HG03457 (cell line): Measurements from ENCODE around the gene CD53.
A peak's percentile ranks its signal among the peaks of the same experiment; 100 is the strongest.
"Not testable (repeated sequence)": the region's sequence is repeated elsewhere in the genome, so short reads cannot be mapped to it uniquely, and the experiment has no call there.

Source experiments
- ATAC-seq: cut with Tn5 transposase; IDR thresholded peaks from one replicate; pipeline ENCODE4 v1.9.1; 2021; ENCODE audit warnings: moderate number of reproducible peaks; ENCODE audit not compliant: unreplicated experiment

The CD53 gene

GRCh38 chr1:110872745-110873720 is at the start of gene CD53:
CD53 (plus strand) TSS chr1:110873148; CDS start chr1:110891409, 18,261 bp downstream.
- ATAC-seq, result peak; percentile 41

- no peak for ATAC-seq
Observed at GRCh38 chr1:110824192-110824591, 48.8 kb upstream of the CD53 start.

DNA sequence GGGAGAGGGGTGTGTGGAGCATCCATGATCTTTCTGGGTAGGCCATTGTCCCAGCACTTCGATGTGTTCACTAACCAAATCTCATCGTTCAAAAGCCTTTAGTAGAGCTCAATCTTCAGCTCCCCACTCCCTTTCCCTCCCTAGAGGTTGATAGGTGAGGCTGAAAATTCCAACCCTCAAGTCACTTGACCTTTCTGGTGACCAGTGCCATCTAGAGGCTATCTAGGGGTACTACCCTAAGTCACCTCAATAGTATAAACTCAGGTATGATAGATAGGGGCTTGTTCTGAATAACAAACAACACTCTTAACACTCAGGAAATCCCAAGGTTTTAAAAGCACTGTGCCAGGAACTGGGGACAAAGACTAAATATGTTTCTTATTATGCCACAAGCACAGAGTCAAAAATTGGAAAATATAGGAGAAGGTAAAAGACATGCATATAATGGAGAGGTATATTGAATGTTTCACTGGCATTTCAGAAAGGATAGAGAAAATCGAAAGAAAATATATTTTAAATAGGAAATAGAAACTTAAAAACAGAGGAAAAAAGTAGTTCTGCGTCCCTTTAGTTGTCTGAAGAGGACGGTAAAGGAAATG is 42.9 kb upstream of the CD53 start:
- no peak for ATAC-seq

DNA sequence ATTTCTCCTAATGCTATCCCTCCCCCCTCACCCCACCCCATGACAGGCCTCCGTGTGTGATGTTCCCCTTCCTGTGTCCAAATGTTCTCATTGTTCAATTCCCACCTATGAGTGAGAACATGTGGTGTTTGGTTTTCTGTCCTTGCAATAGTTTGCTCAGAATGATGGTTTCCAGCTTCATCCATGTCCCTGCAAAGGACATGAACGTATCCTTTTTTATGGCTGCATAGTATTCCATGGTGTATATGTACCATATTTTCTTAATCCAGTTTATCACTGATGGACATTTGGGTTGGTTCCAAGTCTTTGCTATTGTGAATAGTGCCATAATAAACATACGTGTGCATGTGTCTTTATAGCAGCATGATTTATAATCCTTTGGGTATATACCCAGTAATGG is 39.2 kb upstream of the CD53 start:
- ATAC-seq, result not testable (repeated sequence)

GRCh38 chr1:110846861-110847260 is 26.1 kb upstream of the CD53 start:
- no peak for ATAC-seq

GRCh38 chr1:110850145-110850544 is 22.8 kb upstream of the CD53 start:
- no peak for ATAC-seq

GRCh38 chr1:110850627-110851026 is 22.3 kb upstream of the CD53 start:
- no peak for ATAC-seq

DNA sequence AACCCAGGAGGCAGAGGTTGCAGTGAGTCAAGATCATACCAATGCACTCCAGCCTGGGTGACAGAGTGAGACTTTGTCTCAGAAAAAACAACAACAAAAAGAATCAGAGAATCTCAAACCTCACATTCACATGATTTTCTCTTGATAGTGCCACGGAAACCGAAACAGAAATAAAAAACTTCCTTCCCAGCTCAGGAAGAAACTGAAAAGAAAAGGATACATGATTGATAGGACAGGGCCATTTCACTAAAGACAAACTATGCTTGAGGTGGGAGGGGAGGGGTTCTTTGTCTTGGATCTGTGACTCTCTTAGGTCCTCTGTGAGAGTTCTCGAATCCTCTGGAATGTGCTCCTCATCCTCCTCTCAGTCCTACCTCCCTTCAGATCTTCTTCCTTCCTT is 19.8 kb upstream of the CD53 start:
- no peak for ATAC-seq

DNA sequence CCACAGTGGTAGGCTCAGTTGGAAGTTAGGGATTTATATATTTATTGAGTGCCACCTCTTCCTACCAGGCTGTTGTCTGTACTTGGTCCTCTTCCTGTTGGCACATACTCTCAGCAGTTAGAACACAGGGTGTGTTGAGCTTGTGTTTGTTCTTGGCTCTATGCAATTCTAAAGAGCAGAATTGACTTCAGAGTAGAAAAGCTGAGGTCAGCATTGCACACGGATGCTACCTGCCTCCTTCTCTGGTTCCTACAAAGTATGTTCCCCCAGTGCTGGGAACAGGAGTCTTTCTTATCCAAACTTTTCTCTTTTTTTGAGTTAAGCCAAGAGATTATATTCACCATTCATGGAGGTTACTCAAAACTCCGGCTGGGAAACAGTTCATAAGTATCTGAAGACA is 16.5 kb upstream of the CD53 start:
- no peak for ATAC-seq

GRCh38 chr1:110857964-110858948 is 14.7 kb upstream of the CD53 start:
- ATAC-seq, result no peak

DNA sequence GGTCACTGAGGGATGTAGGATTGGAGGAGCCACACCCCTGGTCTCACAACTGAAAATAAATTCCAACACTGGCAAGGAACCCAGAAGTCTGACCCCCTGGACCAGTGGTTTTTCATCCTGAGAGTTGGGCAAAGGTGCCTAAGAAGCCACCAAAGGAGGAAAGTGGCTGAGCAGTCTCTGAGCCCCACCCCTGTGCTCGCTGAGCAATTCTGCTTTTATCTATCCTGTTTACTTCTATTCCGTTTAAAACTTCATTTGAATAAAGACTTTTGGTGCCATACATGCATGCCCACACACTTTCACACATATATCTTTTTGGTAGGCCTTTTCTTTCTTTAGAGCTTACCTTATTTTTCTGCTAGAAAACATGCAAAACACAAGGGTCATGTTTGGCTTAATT is 13.9 kb upstream of the CD53 start:
- no peak for ATAC-seq

GRCh38 chr1:110860174-110860573 is 12.8 kb upstream of the CD53 start:
- ATAC-seq, result no peak

GRCh38 chr1:110860620-110861019 is 12.3 kb upstream of the CD53 start:
- ATAC-seq, result not testable (repeated sequence)

DNA sequence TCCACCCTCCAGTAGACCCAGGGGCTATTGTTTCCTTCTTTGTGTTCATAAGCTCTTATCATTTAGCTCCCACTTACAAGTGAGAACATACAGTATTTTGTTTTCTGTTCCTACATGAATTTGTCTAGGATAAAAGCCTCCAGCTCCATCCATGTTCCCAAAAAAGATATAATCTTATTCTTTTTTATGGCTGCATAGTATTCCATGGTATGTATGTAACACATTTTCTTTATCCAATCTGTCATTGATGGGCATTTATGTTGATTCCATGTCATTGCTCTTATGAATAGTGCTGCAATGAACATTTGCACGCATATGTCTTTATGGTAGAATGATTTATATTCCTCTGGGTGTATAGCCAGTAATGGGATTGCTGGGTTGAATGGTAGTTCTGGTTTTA is 11.0 kb upstream of the CD53 start:
- not testable (repeated sequence) for ATAC-seq

DNA sequence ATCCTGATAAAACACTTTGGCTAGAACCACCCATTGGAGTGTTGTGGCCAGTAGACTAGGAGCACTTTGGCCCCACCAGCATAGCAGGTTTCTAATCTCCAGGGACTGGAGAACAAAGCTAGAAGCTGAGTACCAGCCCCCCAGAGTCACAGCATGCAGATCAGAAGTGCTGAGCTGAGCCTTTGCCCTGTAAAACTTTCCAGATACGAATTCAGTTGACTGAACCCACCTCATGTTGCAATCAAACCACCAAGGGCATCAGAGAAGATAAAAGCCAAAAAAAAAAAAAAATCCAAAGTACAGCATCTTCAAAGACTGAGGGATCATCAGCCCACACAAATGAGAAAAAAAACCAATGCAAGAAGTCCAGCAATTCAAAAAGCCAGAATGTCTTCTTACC is 8.7 kb upstream of the CD53 start:
- ATAC-seq, result no peak

- ATAC-seq, result no peak
Observed at GRCh38 chr1:110870721-110871388, 2.1 kb upstream of the CD53 start.

DNA sequence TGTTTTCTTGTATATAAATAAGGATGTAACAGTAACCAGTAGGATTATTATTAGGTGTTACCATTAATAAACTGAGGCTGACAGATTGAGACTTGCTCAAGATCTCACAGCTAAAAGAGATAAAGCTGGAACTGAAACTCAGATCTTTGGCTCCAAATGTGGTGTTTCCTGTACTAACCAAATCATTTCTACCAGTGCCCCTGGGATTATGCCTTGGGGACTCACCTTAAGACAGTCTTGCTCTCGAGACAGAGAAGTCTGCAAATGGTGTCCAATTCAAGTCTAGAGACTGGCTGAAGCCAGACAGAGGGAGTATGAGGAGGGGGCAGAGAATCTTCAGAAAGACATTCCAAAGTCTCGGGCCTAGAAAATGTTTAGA is 593 bp upstream of the CD53 start:
- peak; percentile 29 for ATAC-seq

DNA sequence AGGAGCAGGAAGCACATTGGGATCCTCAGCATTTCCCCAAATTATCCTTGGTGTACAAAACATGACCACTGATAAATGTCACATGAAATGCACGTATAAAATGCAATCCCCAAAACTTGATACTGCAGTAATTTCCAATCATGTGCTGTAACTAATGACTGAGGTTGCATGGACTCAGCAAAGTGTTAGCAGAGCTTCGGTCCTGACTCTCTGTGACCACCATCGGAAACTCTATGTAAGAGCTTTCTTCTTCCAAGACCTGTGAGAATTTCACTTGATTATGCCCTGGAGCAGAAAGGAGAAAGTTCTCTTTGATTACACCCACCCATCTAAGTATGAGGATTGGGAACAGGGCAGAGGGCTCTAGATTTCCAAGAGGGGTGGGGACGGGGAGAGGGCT is 908 bp downstream of the CD53 start:
- ATAC-seq, result no peak

GRCh38 chr1:110874324-110875215 is 1.6 kb downstream of the CD53 start:
- ATAC-seq, result no peak
